Measurements from ENCODE around the gene NIPAL4.
"Not testable (repeated sequence)": the region's sequence is repeated elsewhere in the genome, so short reads cannot be mapped to it uniquely, and the experiment has no call there.

NIPAL4 gene

DNA sequence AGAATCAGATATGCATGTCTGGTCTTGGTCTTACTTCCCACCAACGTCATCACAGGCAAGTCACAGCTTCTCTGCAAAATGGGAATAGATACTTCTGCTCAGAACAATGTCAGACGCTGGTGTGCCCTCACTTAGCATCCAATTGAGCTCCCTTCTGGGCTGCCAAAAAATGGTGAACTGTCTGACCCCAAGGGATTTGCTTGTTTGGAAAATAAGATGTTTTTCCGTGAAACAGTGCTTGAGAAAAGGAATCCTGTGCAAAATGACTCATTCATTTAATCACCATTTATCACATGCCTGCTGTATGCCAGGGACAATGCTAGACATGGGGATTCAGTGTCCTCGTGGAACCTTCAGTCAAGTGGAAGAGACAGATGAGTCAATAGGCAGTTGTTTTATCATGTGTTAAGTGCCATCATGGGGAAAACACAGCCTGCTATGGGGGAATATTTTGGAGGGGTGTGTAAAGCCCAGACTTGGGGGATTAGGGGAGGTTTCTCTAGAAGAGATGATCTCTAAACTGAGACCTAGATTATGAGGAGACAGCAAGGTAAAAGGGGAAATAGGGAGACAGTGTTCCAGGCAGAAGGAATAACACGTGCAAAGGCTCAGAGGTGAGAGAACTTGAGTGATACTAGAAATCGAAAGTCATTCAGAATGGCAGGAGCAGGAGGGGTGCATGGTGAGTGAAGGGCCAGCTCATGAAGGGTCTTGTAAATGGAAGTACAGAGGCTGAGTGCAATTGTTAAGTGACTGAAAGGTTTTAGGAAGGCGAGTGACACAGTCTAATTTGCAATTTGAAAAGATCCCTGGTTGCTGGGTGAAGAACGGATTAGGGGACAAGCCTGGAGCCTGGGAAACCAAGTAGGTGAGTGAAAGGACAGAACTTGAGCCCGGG is 3.9 kb downstream of the NIPAL4 start:
- no peak for FAIRE-seq

DNA sequence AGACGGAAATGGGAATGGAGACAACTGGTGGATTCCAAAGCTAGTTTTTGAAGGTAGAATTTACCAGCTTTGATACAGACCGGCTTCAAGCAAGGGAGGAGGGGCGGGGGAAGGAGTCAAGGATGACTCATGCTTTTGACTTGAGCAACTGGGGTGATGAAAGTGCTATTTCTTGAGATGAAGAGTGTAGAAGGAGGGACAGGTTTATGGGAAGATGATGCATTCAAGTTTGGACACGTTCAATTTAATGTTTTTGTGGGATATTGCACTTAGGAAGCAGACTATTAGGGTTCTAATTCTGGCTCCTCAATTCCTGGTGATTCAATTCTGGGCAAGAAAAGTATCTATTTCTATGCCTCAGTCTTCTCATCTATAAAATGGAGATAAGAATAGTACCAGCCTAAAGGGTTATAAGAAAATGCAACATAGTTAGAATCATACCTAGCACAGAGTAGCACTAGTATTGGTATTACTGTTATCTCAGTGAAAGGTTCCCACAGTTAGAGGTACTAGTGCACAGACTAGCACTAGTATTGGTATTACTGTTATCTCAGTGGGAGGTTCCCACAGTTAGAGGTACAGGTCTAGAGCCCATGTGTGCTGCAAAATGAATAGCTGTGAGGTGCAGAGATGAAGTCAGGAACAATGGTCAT is 4.6 kb downstream of the NIPAL4 start:
- FAIRE-seq = no peak

DNA sequence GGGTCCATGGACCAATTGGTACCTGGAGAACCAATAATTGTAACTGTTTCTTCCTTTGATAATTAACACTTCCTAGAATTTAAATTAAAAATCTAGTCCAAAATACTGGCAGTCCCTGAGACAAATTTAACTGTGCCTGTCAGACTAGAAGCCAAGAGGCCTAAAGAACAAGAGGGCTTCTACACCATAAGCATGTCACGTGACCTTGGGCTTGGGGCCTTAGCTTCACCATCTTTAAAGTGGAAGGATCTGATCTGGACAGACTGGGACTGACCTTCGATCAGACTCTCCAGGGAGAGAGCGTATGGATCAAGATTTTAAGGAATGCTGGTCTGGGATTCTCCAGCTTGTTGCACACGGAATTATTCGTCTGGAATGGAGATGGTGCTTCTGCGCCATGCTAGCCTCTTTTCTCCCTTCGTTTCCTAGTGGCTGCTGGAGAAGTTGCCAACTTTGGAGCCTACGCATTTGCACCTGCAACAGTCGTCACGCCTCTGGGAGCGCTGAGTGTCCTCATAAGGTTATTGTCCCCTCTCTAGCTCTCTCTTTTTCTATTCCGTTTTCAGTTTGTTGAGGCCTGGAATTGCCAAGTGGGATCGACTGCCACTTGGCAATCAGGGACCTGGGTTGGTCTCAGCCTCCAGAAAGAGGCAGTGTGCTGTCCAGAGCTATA is 8.4 kb downstream of the NIPAL4 start:
- FAIRE-seq = no peak

- FAIRE-seq = no peak
These were observed 9.1 kb downstream of the NIPAL4 start for GRCh38 chr5:157469073-157469472.

- FAIRE-seq = no peak
These were observed 9.7 kb downstream of the NIPAL4 start for GRCh38 chr5:157469687-157470086.

DNA sequence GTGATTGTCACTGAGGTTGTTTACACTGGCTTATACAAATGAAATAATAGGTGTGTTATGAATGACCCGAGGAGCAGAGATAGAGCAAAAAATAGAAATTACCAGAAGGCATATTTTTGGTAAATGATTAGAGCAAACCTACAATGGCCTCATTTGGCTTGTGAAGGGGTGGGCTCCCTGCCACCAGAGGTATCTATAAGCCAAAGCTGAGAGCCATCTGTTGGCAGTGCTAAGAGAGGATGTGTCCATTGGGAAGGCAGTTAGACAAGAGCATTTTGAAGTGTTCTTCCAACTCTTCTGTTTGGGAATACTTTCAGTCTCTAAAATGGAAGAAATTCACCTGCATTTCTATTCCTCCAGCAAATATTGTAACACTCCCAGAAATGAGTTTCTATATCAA is 10.6 kb downstream of the NIPAL4 start:
- FAIRE-seq = no peak

DNA sequence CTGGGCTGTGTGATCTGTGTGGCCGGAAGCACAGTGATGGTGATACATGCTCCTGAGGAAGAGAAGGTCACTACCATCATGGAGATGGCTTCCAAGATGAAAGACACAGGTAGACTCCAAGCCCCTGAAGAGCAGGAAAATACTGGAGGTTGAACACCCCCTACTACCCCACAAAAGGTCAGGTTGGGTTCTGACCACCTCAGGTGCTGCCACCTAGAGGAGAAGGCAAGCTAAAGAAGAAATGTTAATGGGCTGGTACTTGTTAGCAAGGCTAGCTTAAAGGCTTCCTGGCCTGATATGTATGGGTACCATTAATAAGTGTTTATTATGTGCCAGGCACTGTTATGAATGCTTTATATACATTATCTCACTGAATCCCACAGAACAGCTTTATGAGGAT is 11.7 kb downstream of the NIPAL4 start:
- no peak for FAIRE-seq

DNA sequence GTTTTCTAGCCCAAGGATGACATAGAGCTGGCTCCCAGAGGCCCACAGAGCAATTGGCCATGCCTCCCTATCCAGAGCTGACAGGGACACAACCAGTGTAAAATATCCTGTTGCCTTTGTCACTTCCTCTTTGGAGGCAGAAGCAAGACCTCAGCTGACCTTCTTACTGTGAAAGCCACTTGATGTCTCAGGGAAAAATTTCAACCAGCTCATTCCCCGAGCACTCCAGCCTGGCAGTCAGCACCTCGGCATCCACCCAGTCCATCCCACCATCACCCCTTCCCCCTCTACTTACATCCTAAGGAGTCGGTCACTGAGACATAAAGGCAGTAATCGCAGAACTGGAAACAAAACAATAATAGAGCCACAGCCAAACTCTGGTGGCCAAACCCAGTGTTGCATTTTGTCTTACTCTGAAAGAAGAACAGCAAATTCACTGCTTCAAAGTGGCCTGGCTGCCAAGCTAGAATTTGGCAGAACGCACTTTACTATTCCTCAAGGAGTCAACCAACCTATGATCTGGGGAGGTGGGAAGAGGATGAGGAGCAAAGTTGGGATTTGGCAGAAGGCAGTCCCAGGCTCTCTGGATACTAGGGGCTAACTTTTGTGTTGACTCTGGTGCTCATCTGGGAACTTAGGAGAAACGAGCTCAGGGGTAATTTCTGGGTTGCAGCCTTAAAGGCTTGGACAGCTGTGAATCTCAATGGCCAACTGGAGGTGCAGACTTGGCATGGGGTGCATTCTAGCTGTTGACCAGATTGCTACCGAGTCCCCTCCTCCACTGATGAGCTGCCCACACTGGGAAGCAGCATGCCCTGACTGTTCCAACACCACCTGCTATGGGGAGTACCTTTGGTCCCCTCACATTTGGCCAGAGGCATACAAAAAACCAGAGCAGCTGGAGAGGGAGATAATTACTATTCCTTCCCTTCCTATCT is 13.6 kb downstream of the NIPAL4 start:
- no peak for FAIRE-seq

GRCh38 chr5:157475432-157475831 is 15.4 kb downstream of the NIPAL4 start:
- FAIRE-seq = no peak

DNA sequence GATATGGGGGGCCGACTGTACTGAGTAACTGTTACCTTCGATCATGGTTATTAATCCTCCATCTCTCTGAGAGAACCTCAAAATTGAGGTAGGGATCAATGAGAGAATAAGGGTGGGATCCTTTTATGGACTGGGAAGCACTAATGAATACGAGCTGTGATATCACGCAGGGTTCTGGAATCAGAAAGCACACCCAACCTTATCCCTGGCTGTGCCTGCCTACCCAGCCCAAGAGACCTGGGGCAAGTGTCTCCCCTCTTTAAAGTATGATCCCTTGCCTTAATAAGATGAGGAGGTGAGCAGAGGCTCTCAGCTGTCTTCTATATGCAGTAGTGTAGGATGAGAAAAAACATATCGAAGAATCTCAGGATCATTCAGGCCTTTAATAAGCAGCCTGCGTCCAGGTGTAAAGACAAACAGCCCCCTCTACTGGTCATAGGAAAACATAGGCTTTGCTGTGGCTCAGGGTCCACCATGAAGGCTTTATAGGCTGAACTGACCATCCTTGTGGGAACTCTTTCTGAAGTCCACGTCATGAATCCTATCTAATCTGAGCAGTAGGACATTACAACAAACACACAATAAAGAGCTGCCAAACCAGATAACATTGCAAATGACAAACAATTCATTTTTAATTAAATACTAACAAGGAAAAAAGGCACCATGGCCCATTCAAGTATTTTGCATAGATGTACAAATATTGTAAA is 16.8 kb downstream of the NIPAL4 start:
- no peak for FAIRE-seq

DNA sequence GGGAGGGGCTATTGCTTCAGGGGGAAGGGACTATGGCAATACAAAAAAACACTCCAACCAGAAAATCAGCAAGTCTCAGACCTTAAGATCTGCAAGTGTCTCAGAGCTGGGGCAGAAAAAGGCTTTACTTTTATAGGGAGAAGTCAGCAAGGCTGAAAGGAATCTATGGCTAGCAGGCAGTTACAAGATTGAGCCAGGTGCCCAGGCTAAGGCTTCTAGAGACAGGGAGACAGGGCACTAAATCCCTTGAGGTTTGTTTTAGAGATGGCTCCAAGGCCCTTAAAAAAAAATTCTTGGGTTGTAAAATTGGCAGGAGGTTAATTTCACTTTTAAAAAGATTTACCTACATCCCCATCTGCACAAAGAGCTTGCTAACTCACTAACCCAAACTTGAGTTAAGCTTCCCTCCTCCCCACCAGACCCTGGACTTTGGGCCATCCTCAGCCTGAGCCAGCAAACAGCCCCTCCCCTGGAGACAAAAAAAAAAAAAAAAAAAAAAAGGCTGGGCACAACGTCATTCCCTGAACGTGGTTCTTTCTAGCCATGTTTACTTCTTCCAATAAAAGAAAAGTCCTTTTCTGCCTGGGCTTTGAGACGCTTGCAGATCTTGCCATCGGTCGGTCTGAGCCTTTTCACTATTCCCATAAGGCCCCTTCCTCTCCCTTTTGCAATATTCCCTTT is 17.9 kb downstream of the NIPAL4 start:
- FAIRE-seq = no peak

GRCh38 chr5:157478726-157479125 is 18.7 kb downstream of the NIPAL4 start:
- FAIRE-seq = no peak

- no peak for FAIRE-seq
These were observed 19.2 kb downstream of the NIPAL4 start for GRCh38 chr5:157479166-157479565.

DNA sequence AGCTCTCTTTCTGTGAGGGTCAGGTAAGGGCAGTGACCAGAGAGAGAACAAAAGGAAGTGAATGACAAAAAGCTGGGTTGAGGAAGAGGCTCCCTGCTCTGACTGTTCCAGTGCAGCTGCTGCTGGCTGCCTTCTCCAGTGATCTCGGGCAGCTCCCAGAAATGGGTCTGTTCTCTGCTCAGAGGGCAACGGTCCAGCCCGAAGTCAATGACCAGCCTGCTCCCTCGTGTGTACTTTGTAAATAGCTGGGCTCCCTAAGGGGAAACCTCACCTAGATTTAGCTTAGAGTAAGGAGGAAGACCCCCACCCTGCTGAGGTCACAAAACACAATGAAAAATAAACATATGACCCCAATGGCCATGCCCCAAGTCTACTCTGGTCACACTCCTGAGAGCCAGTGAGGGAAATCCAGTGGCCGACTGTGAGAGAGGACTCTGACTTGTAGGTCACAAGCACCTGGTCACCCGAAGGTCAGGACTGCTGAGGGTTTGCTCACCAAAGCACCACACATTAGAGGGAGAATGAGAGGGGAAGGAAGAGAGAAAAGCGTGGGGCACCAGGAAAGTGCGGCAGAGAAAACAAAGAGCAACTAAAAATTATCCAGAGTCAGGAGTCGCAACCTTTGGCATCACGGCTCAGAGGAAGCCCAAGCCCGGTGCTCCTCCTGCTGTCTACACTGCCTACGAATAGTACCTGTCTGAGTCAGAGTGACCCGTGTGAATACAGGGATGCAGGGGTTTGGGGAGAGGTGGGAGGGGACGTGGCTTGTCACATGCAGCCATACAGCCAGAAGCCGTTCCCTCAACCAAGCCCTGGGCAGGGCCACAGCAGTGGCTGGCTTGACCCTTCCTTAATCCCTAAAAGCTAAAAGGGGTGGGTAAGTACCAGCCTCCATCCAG is 19.8 kb downstream of the NIPAL4 start:
- FAIRE-seq = no peak

GRCh38 chr5:157481265-157481664 is 21.3 kb downstream of the NIPAL4 start:
- FAIRE-seq = no peak

DNA sequence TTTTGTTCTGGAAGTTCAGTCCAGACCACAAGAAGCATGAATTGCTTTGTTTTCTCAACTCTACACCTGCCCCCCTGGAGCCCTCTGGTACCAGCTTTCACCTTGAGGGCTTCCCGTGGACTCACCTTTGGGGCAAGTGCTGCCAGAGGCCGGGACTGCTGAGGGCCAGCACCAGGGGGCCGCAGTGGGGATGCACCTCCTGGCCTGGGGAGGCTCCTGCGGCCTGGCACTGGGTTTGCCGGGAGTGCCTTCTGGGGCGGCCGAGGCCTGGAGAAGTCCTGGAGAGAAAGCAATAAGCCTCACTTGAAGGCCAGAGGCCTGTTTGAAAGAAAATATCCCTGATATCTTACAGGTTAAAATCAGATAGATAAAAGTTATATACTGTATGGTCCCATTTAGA is 21.7 kb downstream of the NIPAL4 start:
- FAIRE-seq = no peak

GRCh38 chr5:157482702-157483101 is 22.7 kb downstream of the NIPAL4 start:
- FAIRE-seq = not testable (repeated sequence)

- FAIRE-seq = no peak
These were observed 24.8 kb downstream of the NIPAL4 start for GRCh38 chr5:157484768-157485167.

- FAIRE-seq = no peak
These were observed 25.3 kb downstream of the NIPAL4 start for GRCh38 chr5:157485340-157485739.

- FAIRE-seq = no peak
These were observed 25.8 kb downstream of the NIPAL4 start for GRCh38 chr5:157485811-157486210.

Data from colon (tissue), 2 donors.